Fibroblast of lung (primary cell): ENCODE results near the gene OTUD3.
A peak's percentile ranks its signal among the peaks of the same experiment; 100 is the strongest.

Experiments used
- CTCF ChIP-seq, 2 donors: IDR thresholded peaks in 1 of 2; conservative IDR thresholded peaks in 1 of 2; 1 replicate in 1 of 2; 2 replicates in 1 of 2; pipeline ENCODE4 v1.5.1; 2011 to 2012; ENCODE audit warnings: low read length in 2 of 2, control low read depth in 1 of 2, inconsistent platforms in 1 of 2, low read depth in 1 of 2, mild to moderate bottlenecking in 1 of 2
- EZH2 ChIP-seq: IDR thresholded peaks from 2 replicates; pipeline ENCODE4 v1.5.1; 2012; ENCODE audit warnings: low read length, control low read depth, mild to moderate bottlenecking; ENCODE audit errors: missing control alignments

- TF ChIP-seq CTCF (conservative IDR thresholded peaks at IDR 0.05 in 1 of 2, IDR thresholded peaks at IDR 0.05 in 1 of 2; ENCODE audit: low read depth in 1 of 2, low read length in 2 of 2): peak; percentile 95 to 96
- no peak for TF ChIP-seq EZH2
Observed at GRCh38 chr1:19918057-19918456, 35.9 kb downstream of the OTUD3 start.
